GM21390 (cell line): Measurements from ENCODE around the gene TOM1L2.
"Not testable (repeated sequence)": the region's sequence is repeated elsewhere in the genome, so short reads cannot be mapped to it uniquely, and the experiment has no call there.

Experiments used
- ATAC-seq: cut with Tn5 transposase; IDR thresholded peaks from one replicate; pipeline ENCODE4 v1.9.1; 2021; ENCODE audit not compliant: unreplicated experiment

TOM1L2 gene

DNA sequence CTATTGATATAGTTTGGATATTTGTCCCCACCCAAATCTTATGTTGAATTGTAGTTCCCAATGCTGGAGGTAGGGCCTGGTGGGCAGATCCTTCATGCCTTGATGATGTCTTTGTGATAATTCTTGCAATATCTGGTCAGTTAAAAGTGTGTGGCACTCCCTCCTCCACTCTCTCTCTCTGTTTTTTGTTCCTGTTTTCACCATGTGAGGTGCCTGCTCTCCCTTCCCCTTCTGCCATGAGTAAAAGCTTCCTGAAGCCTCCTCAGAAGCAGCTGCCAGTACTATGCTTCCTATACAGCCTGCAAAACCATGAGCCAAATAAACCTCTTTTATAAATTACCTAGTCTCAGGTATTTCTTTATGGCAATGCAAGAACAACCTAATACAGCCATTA lies 47.3 kb downstream of the TOM1L2 start:
- no peak for ATAC-seq

DNA sequence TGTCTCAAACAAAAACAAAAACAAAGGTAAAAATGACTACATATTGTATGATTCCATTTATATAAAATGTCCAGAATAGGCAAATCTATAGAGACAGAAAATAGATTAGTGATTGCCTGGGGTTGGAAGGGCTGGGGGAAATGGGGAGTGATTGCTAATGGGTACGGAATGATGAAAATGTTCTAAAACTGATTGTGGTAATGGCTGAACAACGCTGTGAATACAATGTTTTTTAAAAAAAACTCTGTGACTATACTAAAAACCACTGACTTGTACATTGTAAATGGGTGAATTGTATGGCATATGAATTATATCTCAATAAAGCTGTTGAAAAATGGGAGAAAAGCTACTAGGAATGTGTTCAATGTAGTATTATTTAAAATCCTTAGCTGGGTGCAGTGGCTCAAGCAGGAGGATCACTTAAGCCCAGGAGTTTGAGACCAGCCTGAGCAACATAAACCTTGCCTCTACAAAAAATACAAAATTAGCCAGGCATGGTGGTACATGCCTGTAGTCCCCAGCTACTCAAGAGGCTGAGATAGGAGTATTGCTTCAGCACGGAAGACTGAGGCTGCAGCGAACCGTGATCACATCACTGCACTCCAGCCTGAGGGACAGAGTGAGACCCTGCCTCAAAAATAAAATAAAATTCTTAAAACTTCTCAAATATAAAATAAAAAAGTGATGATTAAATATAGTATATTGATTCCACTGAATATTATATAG lies 47.9 kb downstream of the TOM1L2 start:
- no peak for ATAC-seq

DNA sequence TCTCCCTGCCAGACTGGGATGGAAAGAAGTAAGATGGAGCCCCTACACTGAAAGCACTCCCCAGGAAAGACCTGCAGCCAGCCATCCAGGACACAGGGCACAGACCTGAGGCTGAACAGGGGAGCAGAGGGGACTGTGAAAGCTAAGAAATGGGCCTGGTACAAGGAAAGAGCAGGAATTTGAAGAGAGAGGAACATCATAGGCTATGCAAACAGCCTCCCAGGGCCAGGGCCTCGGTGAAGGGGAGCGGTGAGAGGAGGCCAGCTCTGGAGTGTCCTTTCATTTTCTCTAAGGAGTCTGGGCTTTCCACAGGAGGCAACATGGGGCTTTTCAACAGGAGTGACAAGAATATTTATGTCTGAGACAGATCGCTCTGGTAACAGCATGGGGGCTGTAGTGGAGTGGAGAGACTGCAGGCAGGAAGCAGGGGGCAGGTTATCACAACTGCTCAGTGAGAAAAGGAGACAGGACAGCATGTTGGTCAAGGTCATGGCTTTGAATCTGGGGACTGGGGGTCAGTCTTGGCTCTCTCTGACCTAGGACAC lies 50.1 kb downstream of the TOM1L2 start:
- ATAC-seq: no peak

DNA sequence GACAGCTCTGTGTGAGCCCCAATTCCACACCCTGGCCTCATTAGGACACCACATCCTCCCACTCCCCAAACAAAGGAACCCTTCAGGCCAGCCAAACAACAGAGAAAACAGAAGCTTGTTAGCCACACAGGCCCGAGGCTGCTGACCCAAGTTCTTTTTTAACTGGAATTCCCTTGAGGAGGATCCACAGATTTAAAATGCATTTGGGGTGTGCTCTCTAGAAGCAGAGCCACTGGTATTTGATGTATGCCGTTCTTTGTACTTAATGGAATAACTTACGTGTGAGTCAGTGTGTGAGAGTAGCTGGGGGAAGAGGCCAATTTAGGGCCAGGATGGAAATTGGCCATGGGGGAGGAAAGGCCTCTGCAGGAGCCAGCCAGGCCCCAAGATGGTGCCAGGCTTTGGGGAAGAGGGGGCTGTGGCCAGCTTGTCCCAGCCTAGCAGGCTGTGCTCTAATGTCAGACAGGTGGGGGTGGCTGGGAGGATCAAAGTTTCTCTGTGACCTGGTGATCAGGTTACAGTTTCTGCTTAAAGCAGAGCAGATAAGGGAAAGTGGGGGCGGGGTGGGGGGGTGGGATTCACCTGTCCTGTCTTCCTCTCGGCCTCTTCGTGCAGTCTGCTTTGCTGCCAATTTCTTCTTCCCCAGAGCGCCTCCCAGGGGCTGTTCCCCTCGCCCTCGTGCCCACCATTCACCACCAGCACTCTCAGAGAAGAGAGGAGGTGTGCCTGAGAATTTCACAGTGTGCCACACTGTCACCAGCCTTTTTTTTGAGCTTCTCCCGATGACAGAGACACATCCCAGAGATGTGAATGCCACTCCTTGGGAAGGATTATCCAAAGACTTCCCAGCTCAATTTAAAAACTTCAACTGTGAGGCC lies 50.8 kb downstream of the TOM1L2 start:
- no peak for ATAC-seq

DNA sequence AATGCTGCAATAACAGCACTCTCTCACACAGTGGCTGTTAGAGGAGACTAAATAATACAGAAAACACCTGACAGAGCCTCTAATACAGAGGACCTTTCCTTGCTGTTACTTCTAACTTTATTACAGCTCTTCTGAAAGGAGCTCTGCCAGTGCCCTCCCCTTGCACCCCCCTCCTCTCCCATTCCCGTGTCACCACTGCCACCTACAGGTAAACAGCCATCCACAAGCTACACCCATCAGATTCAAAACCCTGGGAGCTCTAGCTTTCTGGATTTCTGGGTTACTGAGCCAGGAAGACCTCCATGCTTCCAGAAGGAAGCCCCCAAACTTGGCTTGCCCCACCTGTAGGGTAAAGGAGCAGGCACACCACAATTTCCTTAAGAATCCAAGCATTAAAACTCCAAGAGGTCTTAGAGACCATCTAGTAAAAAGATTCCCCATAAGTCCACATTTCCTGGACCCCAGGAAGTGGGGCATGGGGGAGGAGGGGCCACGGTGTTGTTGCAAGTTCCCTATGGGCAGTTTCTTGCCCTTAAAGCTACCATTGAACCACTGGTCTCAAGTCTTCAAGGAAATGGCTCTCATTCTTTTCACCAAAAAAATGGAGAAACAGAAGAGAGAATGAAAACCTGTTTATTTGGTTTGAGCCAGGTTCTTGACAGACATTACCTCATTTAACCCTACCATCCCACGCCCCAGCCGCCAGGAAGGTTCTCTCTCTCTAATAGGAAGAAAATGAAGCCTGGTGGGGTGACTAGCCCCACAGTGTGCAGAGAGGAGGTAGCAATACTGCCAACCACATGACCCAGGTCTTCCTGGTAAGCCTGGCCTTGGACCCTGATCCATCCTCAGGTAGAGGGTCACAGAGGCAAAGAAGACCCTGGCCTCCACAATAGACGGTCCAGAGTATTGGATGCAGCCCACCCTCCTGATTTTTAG lies 52.8 kb downstream of the TOM1L2 start:
- no peak for ATAC-seq

DNA sequence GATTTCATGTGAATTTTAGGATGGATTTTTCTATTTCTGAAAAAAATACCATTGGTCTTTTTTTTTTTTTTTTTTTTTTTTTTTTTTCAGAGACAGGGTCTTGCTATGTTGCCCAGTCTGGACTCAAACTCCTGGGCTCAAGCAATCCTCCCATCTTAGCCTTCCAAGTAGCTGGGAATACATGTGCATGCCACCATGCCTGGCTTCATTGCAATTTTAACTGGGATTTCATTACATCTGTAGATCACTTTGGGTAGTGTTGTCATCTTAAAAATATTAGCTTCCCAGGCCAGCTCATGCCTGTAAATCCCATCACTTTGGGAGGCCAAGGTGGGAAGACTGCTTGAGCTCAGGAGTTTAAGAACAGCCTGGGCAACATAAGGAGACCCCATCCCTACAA lies 54.8 kb downstream of the TOM1L2 start:
- no peak for ATAC-seq

DNA sequence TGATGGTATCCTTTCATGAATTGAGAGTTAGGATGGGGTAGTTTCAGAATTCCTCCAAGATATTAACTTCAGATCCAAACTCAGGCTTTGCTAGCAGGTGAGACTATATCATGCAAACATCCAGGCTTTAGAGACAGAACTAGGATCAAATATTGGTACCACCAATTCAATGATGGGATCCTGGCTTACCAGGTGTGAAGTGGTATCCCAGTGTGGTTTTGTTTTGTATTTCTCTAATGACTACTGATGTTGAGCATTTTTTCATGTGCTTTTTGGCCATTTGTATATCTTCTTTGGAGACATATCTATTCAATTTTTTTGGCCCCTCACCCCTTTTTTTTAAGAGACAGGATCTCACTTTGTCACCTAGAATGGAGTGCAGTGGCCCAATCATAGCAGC lies 57.0 kb downstream of the TOM1L2 start:
- ATAC-seq: no peak

DNA sequence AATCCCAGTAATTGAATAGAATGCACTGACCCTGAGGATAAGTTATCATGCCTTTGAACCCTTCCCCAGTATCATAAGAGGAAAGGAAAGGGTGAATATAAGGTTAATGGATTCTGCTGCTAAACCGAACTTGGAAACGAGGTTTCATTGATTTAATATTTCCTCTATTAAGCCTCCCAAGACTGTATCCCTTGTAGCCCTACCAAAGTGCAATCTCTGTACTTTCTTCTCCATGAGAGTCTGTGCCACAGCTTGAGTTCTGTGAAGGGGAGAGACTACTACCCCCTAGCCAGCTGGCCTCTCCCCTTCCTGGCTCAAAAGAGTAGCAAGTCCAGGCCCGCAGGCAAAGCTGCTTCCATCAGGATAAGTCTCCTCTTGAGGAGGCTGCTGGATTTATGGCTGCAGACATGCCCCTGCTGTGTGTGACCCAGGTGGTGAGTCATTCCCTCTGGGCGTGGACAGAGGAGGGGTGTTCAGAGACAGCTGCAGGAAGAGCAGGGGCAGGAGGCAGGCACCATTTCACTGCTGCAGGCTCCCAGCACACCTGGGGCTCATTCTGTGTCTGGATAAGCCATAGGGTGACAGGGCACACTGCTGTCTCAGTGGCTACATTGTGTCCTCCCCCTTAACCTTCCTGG lies 58.4 kb downstream of the TOM1L2 start:
- no peak for ATAC-seq

DNA sequence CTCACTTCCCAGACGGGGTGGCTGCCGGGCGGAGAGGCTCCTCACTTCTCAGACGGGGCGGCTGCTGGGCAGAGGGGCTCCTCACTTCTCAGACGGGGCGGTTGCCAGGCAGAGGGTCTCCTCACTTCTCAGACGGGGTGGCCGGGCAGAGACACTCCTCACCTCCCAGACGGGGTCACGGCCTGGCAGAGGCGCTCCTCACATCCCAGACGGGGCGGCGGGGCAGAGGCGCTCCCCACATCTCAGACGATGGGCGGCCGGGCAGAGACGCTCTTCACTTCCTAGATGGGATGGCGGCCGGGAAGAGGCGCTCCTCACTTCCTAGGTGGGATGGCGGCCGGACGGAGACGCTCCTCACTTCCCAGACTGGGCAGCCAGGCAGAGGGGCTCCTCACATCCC lies 59.9 kb downstream of the TOM1L2 start:
- not testable (repeated sequence) for ATAC-seq

DNA sequence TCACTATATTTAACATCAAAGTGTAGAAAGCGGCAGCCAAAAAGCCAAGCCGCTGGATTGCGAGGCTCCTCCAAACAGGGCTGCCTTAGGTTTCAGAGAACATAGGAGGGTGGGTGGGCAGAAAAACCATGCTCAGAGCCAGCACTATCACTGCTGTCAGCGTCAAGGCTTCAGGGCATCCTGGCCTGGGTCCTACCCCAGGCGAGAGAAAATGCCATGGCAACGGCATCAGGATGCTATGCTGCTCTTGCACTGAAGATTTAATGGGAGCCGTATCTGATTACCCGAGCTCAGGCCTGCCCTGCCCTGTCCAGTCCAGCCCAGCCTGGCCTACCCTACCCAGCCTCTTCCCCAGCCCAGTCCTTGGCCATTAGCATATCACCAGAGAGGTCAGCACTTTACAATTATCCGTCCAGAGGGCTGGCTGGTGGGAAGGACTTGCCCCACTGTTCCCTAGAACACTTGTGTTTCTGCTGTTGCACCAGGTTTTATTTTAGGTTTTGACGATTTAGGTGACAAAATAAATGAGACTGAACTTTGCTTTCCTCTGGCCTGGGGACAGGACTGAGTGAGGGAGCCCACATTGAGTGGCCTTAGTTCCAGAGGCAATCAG lies 61.1 kb downstream of the TOM1L2 start:
- no peak for ATAC-seq

DNA sequence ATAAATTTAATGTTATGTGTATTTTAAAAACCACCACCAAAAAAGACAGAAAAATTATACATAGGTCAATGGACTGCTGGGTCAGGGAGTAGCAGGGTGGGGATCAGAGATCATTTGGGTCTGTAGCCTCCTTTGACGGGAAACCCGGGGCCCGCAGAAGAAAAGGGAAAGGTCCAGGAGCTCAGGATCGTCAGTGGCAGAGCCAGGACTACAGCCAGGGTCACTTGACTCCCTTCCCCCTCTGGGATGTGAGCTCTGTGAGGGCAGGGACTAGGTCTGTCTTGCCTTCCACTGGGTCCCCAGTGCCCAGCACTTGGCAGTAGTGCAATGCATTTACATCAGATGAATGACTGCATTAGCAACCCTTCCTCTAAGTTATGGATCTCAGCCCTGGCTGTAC lies 62.1 kb downstream of the TOM1L2 start:
- no peak for ATAC-seq

DNA sequence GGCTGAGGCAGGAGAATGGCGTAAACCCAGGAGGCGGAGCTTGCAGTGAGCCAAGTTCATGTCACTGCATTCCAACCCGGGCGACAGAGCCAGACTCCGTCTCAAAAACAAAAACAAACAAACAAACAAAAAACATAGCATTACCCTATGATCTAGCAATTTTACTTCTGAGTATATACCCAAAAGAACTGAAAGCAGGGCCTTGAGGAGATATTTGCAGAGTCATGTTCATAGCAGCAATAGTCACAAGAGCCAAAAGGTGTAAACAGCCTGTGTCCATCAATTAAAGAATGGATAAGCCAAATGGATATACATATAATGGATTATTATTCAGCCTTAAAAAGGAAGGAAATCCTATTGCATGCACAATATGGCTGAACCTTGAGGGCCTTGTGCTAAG lies 63.1 kb downstream of the TOM1L2 start:
- ATAC-seq: no peak

DNA sequence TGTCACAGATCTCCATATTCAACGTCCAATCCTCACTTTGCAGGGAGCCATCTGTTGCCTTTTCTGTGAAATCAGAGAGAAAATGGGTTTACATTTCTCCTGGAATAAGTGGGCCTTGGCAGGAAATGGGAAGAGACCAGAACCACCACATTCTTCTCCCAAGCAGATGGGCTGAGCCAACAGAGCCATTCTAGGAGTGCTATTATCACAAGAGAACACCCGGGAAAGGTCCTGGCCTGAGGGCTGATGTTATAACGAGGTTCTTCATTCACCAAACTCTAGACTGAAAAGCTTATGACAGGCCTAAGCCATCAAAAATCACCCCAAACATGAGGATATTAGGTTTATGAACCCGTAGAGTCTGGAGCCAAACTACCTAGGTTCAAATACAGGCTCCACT lies 64.7 kb downstream of the TOM1L2 start:
- ATAC-seq: no peak

DNA sequence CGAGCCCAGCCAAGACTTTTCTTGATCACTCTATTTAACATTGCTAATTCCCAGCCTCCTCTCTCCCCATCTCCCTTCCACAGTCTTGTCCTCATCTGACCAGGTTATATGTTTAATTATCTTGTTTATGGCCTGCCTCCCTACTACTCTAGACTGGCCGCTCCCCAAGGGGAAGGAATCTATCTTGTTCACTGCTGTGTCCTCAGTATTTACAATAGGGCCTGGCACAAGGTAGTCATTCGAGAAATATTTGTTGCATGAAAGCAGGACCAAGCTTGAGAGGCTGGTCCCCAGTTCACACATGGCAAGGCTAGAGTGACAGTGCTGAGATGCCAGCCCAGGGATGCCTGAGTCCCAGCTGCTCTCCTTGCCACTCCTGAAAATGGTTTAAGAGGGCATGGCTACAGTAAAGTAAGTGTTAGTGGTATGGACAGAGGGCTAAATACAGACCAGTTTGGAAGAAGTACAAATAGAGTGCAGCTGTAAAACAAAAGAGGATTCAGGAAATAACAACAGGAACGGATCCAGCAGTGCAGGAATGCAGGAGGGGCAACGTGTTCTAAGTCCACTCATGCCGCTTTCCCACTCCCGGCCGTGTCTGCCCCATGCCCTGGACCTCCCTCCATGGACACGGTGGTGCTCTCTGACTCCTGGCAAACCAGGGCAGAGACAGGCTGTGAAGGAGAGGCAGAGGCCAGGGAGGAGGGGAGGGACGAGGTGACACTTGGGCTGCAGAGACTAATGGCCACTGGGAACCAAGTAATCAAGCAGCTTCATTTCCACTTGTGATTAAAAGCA lies 65.6 kb downstream of the TOM1L2 start:
- ATAC-seq: no peak

DNA sequence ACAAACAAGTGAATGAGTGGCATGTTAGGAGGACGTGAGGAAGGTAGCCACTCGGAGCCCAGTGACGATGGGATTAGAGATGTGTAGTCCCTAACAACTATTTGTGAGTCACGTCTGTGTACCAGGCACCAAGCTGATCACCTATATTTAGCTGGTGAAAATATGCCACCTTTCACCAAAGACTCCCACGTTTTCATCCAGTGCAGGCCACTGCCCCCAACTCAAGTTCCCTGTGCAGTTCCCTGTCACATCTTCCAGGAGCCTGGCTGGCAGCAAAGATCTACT lies 67.2 kb downstream of the TOM1L2 start:
- ATAC-seq: no peak

DNA sequence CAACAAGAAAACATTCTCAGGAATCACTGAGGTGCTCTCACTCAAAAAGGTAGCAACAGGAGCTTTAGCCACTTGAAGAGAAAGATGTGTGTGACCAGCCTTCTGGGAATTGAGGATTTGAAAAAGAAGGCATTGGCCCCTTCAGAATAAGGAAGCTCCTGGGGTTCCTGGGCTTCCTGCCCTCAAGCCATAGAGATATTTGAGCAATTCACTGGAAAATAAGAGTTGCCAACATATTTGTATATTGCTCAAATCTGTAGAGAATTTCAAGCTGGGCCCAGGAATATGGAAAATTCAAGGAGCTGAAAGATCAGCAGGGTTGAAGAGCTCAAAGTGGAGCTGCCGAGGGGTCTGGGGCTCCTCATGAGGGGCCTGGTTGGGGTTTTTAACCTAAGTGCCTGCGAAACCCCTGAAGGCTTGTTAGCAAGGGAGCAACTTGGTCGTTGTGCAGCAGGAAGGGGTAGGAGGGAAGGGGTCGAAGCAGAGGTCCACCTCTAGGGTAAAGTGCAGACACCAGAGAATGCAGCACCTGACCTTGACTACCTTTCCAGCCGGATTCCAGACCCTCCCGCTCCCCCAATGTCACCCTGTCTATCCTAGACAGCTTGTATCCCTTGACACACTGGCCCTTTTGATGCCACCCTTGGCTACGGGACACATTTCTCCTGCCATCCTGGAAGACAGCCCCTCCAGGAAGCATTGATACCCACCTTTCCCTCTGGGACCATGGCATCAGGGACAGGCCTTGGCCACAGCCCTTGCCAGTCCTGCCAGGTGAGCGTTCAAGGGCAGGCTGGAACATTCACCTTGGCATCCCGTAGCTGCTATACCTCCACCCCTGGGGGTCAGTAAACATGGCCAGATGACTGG lies 67.8 kb downstream of the TOM1L2 start:
- no peak for ATAC-seq

DNA sequence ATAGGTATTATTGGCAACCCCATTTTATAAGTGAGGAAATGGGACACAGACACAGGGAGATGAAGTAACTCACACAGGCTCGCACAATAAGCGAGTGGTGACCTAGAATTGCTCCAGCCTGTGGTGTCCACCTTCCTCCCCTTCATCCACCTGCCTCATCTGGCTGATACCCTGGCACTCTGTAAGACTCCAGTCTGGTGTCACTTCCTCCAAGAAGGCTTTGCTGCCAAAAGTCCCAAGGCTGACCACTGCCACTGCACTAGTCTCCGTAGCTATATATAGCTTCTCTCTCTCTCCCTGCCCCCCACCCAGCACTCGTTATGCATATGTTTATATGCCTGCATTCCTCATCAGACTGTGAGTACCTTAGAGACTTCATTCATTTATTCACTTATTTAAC lies 69.3 kb downstream of the TOM1L2 start:
- ATAC-seq: no peak

DNA sequence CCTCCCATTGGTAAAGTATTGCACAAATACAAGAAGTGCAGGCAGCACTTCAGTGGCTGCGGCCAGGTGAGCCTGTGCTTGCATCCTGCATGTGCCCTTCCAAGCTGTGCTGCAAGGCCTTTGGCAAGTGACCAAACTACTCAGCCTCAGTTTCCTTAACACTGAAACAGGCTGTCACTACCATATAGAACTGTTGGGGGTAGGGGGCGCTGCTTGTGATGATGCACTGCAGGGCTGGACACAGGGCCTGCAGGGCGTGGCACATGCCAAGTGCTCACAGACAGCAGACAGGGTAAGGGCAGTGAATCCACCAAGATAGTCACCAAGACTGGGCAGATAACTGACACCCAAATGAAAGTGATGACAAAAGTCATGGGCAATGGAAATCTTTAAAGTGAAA lies 69.8 kb downstream of the TOM1L2 start:
- ATAC-seq: no peak
